Fibroblast of peridontal ligament (primary cell): Measurements from ENCODE around the gene CGN.
A peak's percentile ranks its signal among the peaks of the same experiment; 100 is the strongest.
"Not testable (repeated sequence)": the region's sequence is repeated elsewhere in the genome, so short reads cannot be mapped to it uniquely, and the experiment has no call there.

Source experiments
- DNase-seq: peaks from one replicate; pipeline ENCODE4 v3.0.0-alpha.2; 2010; ENCODE audit errors: extremely low read depth

CGN gene

DNA sequence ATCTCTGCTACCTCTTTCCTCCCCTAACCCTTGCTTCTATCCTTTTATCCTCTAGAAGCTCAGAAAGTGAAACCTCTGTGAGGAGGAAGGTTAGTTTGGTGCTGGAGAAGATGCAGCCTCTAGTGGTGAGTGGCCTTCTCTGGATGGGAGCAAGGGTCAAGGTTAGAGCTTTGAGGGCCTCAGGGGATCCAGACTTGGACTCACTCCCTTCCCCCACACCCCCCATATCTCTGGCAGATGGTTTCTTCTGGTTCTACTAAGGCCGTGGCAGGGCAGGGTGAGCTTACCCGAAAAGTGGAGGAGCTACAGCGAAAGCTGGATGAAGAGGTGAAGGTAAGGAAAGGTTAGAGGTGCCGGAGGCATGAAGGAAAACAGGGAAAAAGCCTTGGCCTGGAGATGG lies 9.2 kb downstream of the CGN start:
- no peak for DNase-seq

GRCh38 chr1:151522427-151522826 lies 11.2 kb downstream of the CGN start:
- DNase-seq: not testable (repeated sequence)

GRCh38 chr1:151523326-151523725 lies 12.1 kb downstream of the CGN start:
- no peak for DNase-seq

- no peak for DNase-seq
Measured at GRCh38 chr1:151524736-151525135, 13.5 kb downstream of the CGN start.

- DNase-seq: no peak
Measured at GRCh38 chr1:151526735-151527525, 15.7 kb downstream of the CGN start.

DNA sequence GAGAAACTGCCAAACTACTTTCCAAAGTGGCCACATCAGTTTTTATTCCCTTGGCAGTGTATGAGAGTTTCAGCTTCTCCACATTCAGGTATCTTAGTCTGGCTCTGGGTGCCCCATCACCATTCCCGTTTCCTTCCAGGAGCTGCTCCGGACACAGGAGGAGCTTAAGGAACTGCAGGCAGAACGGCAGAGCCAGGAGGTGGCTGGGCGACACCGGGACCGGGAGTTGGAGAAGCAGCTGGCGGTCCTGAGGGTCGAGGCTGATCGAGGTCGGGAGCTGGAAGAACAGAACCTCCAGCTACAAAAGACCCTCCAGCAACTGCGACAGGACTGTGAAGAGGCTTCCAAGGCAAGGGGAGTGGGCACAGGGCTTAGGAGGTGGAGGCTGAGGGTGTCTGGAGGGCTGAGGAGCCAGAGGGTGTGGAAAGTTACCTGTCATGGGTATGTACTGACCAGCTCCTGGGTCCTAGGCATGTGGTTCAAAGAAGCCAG lies 18.1 kb downstream of the CGN start:
- DNase-seq: no peak

GRCh38 chr1:151529781-151530180 lies 18.6 kb downstream of the CGN start:
- no peak for DNase-seq

- no peak for DNase-seq
Measured at GRCh38 chr1:151530461-151530860, 19.3 kb downstream of the CGN start.

GRCh38 chr1:151533870-151534269 lies 22.7 kb downstream of the CGN start:
- DNase-seq: no peak

- DNase-seq: peak; percentile 76
Measured at GRCh38 chr1:151534662-151535278, 23.6 kb downstream of the CGN start.

DNA sequence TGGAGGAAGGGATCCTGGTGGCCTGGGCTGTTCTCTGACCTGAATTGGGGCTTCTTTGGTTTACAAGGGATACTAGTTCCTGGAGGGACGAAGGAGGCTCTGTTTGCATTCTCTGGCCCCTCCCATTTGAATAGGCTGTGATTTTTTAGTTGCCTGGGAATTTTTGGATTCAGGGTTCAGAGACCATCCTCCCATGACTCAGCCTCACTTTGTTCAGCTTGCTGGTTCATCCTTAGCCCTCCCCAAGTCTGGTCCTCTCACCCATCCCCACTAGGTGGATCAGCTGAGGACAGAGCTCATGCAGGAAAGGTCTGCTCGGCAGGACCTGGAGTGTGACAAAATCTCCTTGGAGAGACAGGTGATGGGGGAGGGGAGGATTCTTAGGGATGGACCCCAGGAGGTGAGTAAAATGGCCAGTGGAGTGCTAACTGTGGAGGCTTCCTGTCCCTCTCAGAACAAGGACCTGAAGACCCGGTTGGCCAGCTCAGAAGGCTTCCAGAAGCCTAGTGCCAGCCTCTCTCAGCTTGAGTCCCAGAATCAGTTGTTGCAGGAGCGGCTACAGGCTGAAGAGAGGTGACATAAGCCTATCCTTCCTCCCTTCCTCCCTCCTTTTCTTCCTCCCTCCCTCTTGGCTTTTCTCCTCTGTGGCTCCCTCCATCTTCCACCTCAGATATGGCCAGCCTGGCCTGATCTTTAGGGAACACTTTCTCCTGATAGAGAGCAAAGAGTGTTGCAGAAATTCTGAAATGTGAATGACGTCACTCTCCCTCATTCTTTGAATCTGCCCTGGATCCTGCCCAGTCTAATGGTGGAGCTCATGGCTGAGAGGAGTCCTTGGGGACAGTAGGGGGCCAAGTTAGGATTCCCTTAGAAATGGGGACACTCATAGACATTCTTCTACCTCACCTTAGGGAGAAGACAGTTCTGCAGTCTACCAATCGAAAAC lies 24.4 kb downstream of the CGN start:
- DNase-seq: no peak

DNA sequence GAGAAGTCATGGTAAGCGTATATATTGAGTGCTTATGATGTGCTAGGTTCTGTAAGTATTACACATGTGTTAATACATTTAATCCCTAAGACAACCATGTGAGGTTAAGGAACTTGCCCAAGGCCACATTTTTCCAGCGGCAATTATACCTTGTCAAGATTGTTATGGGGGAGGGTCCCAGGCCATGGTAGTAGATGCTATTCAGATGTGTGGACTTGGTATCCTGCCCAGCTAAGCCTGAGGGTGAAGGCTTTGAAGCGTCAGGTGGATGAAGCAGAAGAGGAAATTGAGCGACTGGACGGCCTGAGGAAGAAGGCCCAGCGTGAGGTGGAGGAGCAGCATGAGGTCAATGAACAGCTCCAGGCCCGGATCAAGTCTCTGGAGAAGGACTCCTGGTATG lies 25.3 kb downstream of the CGN start:
- DNase-seq: no peak

GRCh38 chr1:151537112-151537511 lies 25.9 kb downstream of the CGN start:
- peak; percentile 93 for DNase-seq

DNA sequence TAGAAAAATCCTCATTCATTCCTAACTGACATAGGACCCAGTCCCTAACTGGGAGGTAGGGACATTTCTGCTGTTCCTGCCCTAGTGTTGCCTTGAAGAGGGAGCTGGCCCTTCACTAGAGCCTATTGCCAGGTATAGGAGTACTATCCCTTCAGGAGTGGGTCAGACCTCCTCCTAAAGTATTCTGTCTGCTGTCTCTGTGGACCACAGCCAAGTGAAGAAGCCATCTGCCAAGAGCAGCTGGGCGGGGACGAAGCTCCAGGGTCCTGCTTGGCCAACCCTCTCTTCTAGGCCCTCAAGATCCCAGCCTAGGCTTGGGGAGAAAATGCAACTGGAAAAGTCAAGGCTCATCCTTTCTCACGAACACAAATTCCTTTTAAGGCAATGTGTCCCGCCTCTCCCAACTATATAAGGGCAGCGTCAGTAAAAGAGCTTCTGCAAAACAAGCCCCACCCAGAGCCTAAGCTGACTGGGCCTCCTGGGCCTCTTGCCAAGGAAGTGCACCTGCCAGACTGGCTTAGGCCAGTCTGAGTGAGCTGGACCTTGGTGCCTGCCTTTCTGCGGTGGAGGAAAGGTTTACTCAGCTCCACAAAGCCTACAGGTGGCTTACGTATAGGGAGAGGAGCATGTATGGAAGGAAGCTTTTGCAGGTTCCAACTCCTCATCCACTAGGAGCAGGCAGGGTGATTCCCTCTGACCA lies 28.3 kb downstream of the CGN start:
- peak; percentile 74 for DNase-seq

DNA sequence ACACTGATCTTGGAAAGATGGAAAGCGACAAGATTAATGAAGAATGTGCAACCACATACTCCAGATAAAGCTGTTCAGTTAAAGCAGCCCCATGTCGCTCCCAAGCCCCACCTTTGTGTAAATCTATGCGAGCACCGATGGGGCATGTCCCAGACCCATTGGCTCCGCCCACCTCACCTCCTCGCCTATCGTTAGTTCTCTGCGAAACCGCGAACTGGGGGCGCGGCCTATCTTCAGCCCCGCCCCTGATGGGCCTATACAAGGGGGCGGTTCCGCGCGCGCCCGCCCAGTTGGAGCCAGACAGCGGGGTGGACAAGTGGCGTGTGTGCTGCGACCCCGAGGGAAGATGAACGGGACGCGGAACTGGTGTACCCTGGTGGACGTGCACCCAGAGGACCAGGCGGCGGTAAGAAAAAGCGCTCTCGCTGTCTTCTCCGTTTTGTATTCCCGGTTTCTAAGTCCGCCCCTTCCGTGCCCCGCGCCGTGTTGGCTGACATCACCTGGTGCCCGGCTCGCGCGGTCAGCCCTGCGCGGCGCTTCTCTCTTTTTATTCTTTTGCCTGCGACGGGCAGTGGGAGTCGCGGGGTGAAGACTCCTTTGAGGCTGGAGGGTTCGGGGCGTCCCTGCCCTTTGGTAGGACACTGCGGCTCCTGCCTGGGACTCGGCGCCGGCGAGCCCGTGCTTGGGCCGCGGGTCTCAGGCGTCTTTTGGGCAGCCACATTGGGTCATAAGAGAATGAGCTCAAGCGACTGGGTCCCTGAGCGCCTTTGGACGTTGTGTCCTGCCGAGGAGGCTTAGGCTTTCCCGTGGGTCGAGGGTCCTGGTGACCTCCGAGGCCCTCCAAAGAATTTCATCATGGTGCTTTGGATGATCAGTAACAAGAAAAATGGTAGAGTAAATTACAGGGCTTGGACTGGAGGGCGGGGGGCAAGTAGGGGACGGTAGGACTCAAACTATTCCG lies 29.1 kb downstream of the CGN start, which contains the start of gene TUFT1:
TUFT1 (plus strand) TSS at position 289 of the 961 bp plus-strand sequence; CDS start at position 347, 58 bp downstream.
- peak; percentile 77 for DNase-seq

- DNase-seq: peak; percentile 12
Measured at GRCh38 chr1:151540982-151541377, 29.8 kb downstream of the CGN start.

- DNase-seq: no peak
Measured at GRCh38 chr1:151541752-151542151, 30.6 kb downstream of the CGN start.

GRCh38 chr1:151542710-151543129 lies 31.5 kb downstream of the CGN start:
- DNase-seq: peak; percentile 72

DNA sequence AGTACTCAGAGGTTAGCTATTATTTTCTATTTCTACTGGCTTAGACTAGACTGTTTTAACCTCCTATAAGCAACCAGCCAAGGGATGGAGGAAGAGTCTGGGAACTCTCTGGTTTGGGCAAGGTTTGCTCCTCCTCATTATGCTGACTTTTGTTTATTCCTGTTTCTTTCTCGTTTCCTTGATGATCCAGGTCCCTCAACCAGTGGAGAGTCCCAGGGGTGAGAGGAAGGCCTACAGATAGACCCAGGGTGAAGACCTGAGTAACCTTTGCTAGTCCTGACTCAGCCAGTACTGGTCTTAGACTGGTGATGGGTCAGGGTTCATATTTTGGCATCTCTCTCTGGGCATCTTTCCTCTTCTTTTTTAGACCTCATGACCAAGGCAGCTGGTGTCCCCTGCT lies 34.4 kb downstream of the CGN start:
- peak; percentile 14 for DNase-seq
